ENCODE data around the gene TMSB10.
A peak's percentile ranks its signal among the peaks of the same experiment; 100 is the strongest.
"Not testable (repeated sequence)": the region's sequence is repeated elsewhere in the genome, so short reads cannot be mapped to it uniquely, and the experiment has no call there.

The TMSB10 gene

DNA sequence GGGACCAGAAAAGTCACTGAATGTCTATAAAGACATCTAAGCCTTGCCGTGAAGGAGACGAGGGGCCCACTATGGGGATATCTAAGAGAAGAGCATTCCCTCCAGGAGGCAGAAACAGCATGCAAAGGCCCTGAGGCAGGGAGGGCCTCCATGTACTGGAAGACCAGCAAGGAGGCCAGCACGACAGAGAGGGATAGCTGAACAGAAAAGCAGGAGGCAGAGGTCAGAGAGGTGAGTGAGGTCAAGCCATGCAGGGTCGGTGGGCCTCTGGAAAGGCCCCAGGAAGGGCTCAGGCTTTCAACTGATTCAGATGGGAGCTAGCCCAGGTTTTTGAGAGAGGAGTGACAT lies 30.3 kb upstream of the TMSB10 start:
- H3K27ac ChIP-seq: no peak overlapping the region
- TF ChIP-seq, protein P1, sequence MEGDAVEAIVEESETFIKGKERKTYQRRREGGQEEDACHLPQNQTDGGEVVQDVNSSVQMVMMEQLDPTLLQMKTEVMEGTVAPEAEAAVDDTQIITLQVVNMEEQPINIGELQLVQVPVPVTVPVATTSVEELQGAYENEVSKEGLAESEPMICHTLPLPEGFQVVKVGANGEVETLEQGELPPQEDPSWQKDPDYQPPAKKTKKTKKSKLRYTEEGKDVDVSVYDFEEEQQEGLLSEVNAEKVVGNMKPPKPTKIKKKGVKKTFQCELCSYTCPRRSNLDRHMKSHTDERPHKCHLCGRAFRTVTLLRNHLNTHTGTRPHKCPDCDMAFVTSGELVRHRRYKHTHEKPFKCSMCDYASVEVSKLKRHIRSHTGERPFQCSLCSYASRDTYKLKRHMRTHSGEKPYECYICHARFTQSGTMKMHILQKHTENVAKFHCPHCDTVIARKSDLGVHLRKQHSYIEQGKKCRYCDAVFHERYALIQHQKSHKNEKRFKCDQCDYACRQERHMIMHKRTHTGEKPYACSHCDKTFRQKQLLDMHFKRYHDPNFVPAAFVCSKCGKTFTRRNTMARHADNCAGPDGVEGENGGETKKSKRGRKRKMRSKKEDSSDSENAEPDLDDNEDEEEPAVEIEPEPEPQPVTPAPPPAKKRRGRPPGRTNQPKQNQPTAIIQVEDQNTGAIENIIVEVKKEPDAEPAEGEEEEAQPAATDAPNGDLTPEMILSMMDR (IDR thresholded peaks at IDR 0.05): no peak
- H3K4me3 ChIP-seq: no peak overlapping the region
- peak; percentile 40 for DNase-seq (ENCODE audit: low spot score)

DNA sequence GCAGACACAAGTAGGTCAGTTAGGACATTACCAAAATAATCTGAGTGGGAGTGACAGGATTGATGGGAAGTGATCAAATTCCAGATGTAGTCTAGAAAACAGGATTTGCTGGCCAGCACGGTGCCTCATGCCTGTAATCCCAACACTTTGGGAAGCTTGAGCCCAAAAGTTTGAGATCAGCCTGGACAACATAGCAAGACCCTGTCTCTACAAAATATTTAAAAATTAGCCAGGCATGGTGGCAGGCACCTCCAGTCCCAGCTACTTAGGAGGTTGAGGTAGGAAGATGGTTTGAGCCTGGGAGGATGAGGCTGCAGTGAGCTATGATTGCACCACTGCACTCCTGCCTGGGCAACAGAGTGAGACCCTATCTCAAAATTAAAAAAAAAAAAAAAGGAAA lies 29.8 kb upstream of the TMSB10 start:
- not testable (repeated sequence) for DNase-seq (ENCODE audit: low spot score); H3K27ac ChIP-seq; H3K4me3 ChIP-seq

DNA sequence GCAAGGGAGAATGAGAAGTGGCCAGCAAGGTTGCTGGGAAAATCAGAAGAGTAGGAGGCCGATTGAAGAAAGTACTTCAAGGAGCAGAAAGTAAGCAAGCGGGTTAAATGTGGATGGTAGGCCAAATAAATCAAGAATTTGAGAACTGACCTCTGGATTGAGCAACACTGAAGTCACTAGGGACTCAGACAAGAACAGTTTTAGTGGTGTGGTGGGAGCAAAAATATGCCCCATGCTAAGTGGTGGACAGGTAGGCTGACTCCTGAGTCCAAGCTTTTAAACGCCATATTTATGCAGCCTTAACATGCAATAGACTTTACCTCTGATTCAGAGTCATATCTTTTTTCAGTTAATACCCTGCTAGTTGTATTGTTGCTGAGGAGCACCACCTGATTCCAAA lies 29.1 kb upstream of the TMSB10 start:
- Histone ChIP-seq H3K4me3 (no peak overlapping the region), H3K27ac (no peak overlapping the region)
- TF ChIP-seq, protein P1 (IDR thresholded peaks at IDR 0.05): no peak
- DNase-seq (ENCODE audit: low spot score): no peak

DNA sequence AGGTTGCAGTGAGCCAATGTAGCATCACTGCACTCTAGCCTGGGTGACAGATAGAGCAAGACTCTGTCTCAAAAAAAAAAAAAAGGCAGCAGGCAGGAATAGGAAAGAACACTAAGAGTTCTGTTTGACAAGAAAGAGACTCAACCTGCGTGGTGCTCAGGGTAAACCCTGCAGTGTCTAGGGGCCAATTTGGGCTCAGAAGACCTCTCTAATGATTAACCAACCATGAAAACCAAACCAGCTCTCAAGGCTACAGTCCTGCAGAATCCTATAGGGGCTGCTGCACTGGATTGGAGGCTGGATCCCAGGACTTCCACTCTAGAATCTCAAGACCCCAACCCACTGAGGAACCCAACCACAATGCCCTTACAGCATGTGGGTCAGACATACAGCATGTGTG lies 27.0 kb upstream of the TMSB10 start:
- DNase-seq (ENCODE audit: low spot score): no peak
- no peak overlapping the region for H3K4me3 ChIP-seq
- TF ChIP-seq, protein P1 (IDR thresholded peaks at IDR 0.05): no peak
- no peak overlapping the region for H3K27ac ChIP-seq

DNA sequence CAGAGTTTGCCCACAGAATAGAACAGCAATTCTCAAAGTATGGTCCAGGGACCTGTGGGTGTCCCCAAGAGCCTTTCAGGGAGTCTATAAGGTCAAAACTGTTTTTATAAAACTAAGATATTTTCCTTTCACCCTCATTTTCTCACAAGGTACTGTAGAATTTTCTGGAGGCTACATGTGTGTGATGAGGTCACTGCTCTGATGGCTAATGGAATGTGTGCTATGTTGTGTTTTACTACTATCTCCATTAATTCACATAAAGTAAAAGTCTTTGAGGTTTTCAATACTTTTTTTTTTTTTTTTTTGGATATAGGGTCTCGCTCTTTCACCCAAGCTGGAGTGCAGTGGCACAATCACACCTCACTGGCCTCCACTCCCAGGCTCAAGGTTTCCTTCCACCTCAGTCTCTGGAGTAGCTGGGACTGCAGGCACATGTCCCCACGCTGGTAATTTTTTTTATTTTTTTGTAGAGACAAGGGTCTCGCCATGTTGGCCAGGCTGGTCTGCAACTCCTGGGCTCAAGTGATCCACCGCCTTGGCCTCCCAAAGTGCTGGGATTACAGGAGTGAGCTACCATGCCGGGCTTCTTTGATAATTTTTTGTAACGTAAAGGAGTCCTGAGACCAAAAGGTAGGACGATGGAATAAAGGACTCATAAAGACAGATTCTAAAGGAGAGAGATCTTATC lies 26.4 kb upstream of the TMSB10 start:
- TF ChIP-seq, protein P1 (IDR thresholded peaks at IDR 0.05): no peak
- no peak for DNase-seq (ENCODE audit: low spot score)
- no peak overlapping the region for H3K27ac ChIP-seq
- H3K4me3 ChIP-seq: peak overlapping the region; percentile 75

DNA sequence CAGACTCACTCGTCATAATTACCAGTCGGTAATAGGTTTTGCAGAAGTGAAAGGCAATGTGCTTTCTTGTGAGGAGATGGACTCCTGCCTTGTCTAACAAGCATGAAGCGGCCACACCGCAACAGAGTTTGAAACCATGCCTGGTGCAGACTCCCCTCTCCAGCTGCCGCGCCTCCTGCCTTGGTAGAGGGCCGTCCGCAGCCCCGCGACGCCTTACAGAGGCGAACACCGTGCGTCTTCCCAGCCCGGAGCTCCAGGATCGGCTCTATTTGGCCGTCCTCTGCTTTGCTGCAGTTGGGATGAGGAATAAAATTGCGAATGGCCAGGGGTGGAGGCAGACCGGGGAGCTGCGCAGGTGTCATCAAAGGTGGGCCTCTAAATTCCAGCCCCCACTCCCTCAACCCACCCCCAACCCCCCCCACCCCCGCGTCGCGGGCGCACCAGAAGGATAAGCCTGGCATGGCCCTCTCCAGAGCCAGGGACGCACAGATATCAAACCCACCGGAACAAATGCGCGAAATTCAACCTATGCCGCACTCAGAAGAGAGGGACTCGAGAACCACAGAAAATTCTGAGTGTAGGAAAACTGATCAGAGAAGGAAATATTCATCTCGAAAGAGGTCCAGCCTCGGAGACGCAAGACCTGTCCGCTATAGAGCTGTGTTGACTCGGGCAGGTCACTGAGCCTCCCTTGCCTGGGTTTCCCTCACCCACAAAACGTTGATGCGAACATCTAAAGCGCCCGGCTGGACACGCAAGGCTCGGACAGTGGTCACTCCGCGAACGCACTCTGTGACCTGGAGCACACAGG lies 25.7 kb upstream of the TMSB10 start:
- H3K27ac ChIP-seq: no peak overlapping the region

DNA sequence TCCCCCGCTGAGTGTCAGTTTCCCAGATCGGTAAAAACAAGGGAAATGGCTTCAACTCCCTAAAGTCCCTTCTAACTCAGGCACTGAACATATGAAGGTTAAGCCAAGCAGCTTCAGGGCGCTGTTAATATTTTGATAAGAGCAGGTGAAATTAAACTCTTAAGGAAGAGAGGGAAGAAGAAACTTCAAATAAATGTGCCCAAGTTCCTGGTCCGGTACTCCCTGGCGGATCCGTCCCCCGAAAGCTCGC lies 25.1 kb upstream of the TMSB10 start:
- TF ChIP-seq, protein P1 (IDR thresholded peaks at IDR 0.05): no peak
- no peak for DNase-seq (ENCODE audit: low spot score)
- peak overlapping the region; percentile 75 for H3K4me3 ChIP-seq
- H3K27ac ChIP-seq: no peak overlapping the region

More for the DNA sequence above, 25.7 kb upstream of the TMSB10 start:
- no peak for DNase-seq (ENCODE audit: low spot score)
- peak overlapping the region; percentile 75 for H3K4me3 ChIP-seq
- TF ChIP-seq, protein P1 (IDR thresholded peaks at IDR 0.05): no peak
